ENCODE measurements around the gene OLFML2A. TPM values are rescaled to one million over a fixed set of nuclear protein-coding genes. Genes with fewer than 3 reads are reported as not detected.
"Not testable (repeated sequence)": the region's sequence is repeated elsewhere in the genome, so short reads cannot be mapped to it uniquely, and the experiment has no call there.

The OLFML2A gene
- polyA plus RNA-seq, 6 donors from 2014 or later: 0.09 to 0.39 (median 0.16) TPM; not detected in 1

- peak overlapping the region in 1 of 8 donors; percentile 53 for H3K4me3 Mint-ChIP-seq
- H3K9me3 Mint-ChIP-seq: no peaks in the 10 kb centered on the region
- no peak for ATAC-seq (ENCODE audit: low read depth in 2 of 2)
- peak overlapping the region in 1 of 6 donors; percentile 51 for H3K27ac Mint-ChIP-seq
- DNase-seq: no peak
- no peaks in the 10 kb centered on the region for H3K36me3 Mint-ChIP-seq
- H3K27me3 Mint-ChIP-seq: peaks cover 12 to 19% (median 15%) of the 10 kb centered on the region in 3 donors
- peaks cover 0 to 4% (median 3%) of the 10 kb centered on the region in 3 donors for H3K4me1 Mint-ChIP-seq
Observed at GRCh38 chr9:124839612-124840299, 62.8 kb downstream of the OLFML2A start.

DNA sequence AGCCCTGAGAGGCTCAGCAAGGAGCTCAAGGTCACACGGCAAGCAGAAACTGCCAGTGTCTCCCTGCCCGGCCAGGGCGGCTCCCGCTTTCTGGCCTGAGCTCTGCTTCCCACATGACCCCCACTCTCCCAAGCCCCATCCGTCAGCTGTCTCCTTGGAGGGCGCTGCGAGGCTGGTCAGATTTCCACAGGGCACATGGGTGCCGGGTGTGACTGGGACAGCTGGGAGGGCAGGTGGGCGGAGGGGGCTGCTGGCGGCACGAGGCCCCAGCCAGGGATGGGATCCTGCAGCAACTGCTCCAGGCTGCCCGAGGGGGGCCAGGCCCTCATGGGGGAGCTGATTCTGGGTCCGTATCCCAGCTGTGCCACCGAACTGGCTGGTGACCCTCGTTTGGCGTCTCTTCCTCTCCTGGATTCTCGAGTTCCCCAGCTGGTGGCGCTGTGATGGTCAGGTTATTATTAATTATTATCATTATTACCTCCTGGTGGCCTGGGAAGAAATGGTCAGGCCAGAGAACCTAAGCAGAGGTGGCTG is 63.4 kb downstream of the OLFML2A start:
- Mint-ChIP-seq H3K4me1 (peaks cover 0 to 4% (median 3%) of the 10 kb centered on the region in 3 donors), H3K27ac (peak overlapping the region in 1 of 6 donors; percentile 75), H3K36me3 (no peaks in the 10 kb centered on the region), H3K9me3 (no peaks in the 10 kb centered on the region), H3K4me3 (no peak overlapping the region), H3K27me3 (peaks cover 12 to 18% (median 14%) of the 10 kb centered on the region in 3 donors)
- DNase-seq: no peak
- ATAC-seq (ENCODE audit: low read depth in 2 of 2): no peak

DNA sequence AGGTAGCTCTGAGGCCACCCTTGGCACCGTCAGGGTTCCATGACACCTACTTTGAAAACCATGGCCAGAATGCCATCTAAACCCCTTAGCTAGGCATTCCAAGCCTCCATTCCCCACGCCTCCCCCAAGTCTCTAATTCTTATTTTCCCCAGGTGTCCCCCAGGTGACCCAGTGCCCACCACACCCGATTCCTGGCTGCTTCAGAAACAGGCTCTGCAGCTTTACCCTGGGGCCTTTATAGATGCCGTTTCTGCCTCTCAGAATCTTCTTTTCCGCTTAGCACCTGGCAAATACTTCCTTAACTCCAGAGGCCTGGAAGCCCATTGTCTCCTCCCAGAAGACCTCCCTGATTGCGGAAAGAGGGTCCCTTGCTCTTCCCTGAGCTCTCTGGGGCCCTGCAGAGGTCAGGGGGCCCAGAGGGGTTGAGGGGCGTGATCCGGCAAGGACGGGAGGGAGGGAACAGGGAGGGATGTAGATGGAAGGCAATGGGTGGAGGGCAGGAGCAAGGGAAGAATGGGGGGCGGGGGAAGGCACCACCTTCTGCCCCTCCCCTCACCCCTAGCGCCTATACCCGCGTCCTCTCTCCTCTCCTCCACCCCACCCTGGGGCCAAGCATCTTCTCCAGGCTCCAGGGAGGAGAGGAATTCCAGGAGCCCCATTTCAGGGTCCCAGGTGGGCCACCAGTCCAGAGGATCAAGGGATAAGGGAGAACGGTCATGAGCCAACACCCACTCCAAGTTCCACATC is 64.3 kb downstream of the OLFML2A start:
- no peaks in the 10 kb centered on the region for H3K9me3 Mint-ChIP-seq
- peak overlapping the region in 1 of 8 donors; percentile 5 for H3K4me3 Mint-ChIP-seq
- no peaks in the 10 kb centered on the region for H3K36me3 Mint-ChIP-seq
- peaks cover 0 to 4% (median 3%) of the 10 kb centered on the region in 3 donors for H3K4me1 Mint-ChIP-seq
- H3K27me3 Mint-ChIP-seq: peaks cover 8 to 13% (median 12%) of the 10 kb centered on the region in 3 donors
- peak overlapping the region in 1 of 6 donors; percentile 32 for H3K27ac Mint-ChIP-seq
- ATAC-seq (ENCODE audit: low read depth in 2 of 2) (no peak), DNase-seq (no peak)

DNA sequence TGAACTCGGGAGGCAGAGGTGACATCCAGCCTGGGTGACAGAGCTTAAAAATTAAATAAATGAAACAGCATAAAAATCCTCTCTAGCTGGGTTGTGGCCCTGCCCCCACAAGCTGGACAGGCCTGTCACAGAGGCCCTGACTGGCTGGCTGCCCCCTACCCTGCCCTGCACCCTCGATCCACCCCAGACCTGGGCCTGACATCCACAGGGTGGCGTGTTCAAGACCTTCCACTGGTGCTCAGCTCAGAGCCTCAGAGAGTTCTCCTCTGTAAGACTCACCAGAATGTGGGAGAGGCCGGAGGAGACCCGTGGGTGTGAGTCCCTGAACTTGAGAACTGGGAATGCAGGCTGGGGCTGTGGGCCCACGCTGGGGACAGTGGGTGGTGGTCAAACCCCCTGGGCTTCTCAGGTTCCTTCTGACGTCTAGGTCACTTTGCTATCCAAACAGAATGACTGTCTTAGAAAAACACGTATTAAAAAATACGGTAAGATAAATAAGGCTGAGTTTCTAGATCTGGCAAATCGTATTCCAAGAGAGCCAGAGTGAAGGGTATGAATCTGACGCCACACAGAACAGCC is 66.6 kb downstream of the OLFML2A start:
- DNase-seq (no peak), ATAC-seq (ENCODE audit: low read depth in 2 of 2) (no peak)
- Mint-ChIP-seq H3K27me3 (peaks cover 0 to 10% (median 0%) of the 10 kb centered on the region in 3 donors), H3K27ac (no peak overlapping the region), H3K36me3 (no peaks in the 10 kb centered on the region), H3K4me3 (no peak overlapping the region), H3K4me1 (peaks cover 0 to 4% (median 3%) of the 10 kb centered on the region in 3 donors), H3K9me3 (no peaks in the 10 kb centered on the region)

- ATAC-seq (ENCODE audit: low read depth in 2 of 2) (no peak), DNase-seq (no peak)
- H3K36me3 Mint-ChIP-seq: no peaks in the 10 kb centered on the region
- peak overlapping the region in 1 of 8 donors; percentile 66 for H3K4me3 Mint-ChIP-seq
- peaks cover 0 to 8% (median 0%) of the 10 kb centered on the region in 3 donors for H3K27me3 Mint-ChIP-seq
- no peaks in the 10 kb centered on the region for H3K9me3 Mint-ChIP-seq
- peaks cover 0 to 4% (median 3%) of the 10 kb centered on the region in 3 donors for H3K4me1 Mint-ChIP-seq
- no peak overlapping the region for H3K27ac Mint-ChIP-seq
Observed at GRCh38 chr9:124844291-124844690, 67.4 kb downstream of the OLFML2A start.

GRCh38 chr9:124846467-124846866 is 69.5 kb downstream of the OLFML2A start:
- DNase-seq; H3K27ac Mint-ChIP-seq; H3K36me3 Mint-ChIP-seq; H3K4me3 Mint-ChIP-seq; H3K9me3 Mint-ChIP-seq; H3K4me1 Mint-ChIP-seq; ATAC-seq (ENCODE audit: low read depth in 2 of 2): not testable (repeated sequence)
- H3K27me3 Mint-ChIP-seq: peaks cover 0 to 14% (median 0%) of the 10 kb centered on the region in 3 donors

GRCh38 chr9:124846969-124847368 is 70.0 kb downstream of the OLFML2A start:
- no peaks in the 10 kb centered on the region for H3K4me1 Mint-ChIP-seq
- H3K9me3 Mint-ChIP-seq: no peaks in the 10 kb centered on the region
- no peak for DNase-seq
- ATAC-seq (ENCODE audit: low read depth in 2 of 2): no peak
- no peaks in the 10 kb centered on the region for H3K36me3 Mint-ChIP-seq
- peaks cover 0 to 14% (median 0%) of the 10 kb centered on the region in 3 donors for H3K27me3 Mint-ChIP-seq
- H3K27ac Mint-ChIP-seq: no peak overlapping the region
- no peak overlapping the region for H3K4me3 Mint-ChIP-seq

- H3K4me1 Mint-ChIP-seq: peaks cover 4 to 10% (median 6%) of the 10 kb centered on the region in 3 donors
- peaks cover 0 to 14% (median 0%) of the 10 kb centered on the region in 3 donors for H3K27me3 Mint-ChIP-seq
- H3K36me3 Mint-ChIP-seq: no peaks in the 10 kb centered on the region
- H3K4me3 Mint-ChIP-seq: no peak overlapping the region
- no peaks in the 10 kb centered on the region for H3K9me3 Mint-ChIP-seq
- H3K27ac Mint-ChIP-seq: peak overlapping the region in 1 of 6 donors; percentile 36
- ATAC-seq (ENCODE audit: low read depth in 2 of 2) (no peak), DNase-seq (no peak)
Observed at GRCh38 chr9:124849801-124850200, 72.9 kb downstream of the OLFML2A start.

- peaks cover 0 to 14% (median 0%) of the 10 kb centered on the region in 3 donors for H3K27me3 Mint-ChIP-seq
- H3K4me3 Mint-ChIP-seq: peak overlapping the region in 5 of 8 donors; percentile 50 to 78 (median 55)
- peak overlapping the region in 3 of 6 donors; percentile 42 to 85 (median 79) for H3K27ac Mint-ChIP-seq
- no peak for DNase-seq
- no peak for ATAC-seq (ENCODE audit: low read depth in 2 of 2)
- H3K4me1 Mint-ChIP-seq: peaks cover 4 to 12% (median 10%) of the 10 kb centered on the region in 3 donors
- H3K36me3 Mint-ChIP-seq: no peaks in the 10 kb centered on the region
- no peaks in the 10 kb centered on the region for H3K9me3 Mint-ChIP-seq
Observed at GRCh38 chr9:124852121-124852828, 75.3 kb downstream of the OLFML2A start.

DNA sequence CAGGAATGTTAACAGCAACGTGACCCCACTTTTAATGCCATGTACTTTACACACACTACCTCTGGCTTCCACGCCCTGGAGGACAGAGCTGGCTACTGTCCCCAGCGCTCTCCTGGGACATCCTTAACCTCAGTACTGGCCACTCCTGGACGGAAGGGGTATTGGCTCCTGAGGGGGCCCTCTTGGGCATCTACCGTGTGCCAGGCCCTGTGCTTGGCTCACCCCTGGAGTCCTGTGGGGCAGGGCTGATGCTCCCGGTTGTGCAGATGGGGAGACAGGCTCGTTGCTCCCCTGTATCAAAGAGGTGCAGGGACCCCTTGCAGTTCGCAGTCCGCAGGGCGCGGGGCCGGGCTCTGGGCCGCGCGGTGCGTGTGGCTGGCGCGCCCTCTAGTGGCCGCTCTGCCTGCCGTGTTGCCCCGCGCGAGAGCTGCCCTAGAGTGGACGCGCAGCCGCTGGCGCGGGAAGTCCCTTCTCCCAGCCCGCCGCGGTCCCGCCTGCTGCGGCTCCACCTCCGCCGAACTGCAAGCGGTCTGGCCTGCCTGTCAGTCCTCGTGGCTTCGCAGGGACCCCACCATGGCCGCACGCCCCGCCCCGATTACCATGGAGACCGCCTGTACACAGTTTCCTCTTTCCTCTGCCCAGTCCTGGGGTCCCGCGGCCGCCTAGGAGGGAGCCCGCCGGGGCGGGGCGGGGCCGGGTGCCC is 76.0 kb downstream of the OLFML2A start, which contains the start of gene WDR38:
WDR38 (plus strand) TSS at position 632 of the 703 bp plus-strand sequence. CDS start 72 bp downstream, outside the sequence.
- H3K4me1 Mint-ChIP-seq: peaks cover 4 to 16% (median 12%) of the 10 kb centered on the region in 3 donors
- H3K27me3 Mint-ChIP-seq: peaks cover 0 to 9% (median 0%) of the 10 kb centered on the region in 3 donors
- DNase-seq (peak; percentile 75), ATAC-seq (ENCODE audit: low read depth in 2 of 2) (peak; percentile 87 to 89)
- H3K4me3 Mint-ChIP-seq: peak within 1 kb of the TSS; percentile 55 to 88 (median 78)
- no peaks in the 10 kb centered on the region for H3K9me3 Mint-ChIP-seq
- H3K36me3 Mint-ChIP-seq: no peaks in the 10 kb centered on the region
- H3K27ac Mint-ChIP-seq: peak within 1 kb of the TSS; percentile 42 to 88 (median 80)

- H3K36me3 Mint-ChIP-seq: no peaks in the 10 kb centered on the region
- H3K27ac Mint-ChIP-seq: peak overlapping the region; percentile 42 to 88 (median 76)
- ATAC-seq (ENCODE audit: low read depth in 2 of 2) (no peak), DNase-seq (no peak)
- peaks cover 4 to 17% (median 12%) of the 10 kb centered on the region in 3 donors for H3K4me1 Mint-ChIP-seq
- H3K9me3 Mint-ChIP-seq: no peaks in the 10 kb centered on the region
- peak overlapping the region; percentile 29 to 85 (median 77) for H3K4me3 Mint-ChIP-seq
- H3K27me3 Mint-ChIP-seq: peaks cover 0 to 9% (median 0%) of the 10 kb centered on the region in 3 donors
Observed at GRCh38 chr9:124853605-124854143, 76.7 kb downstream of the OLFML2A start.

- no peak for ATAC-seq (ENCODE audit: low read depth in 2 of 2)
- H3K4me3 Mint-ChIP-seq: peak overlapping the region in 3 of 8 donors; percentile 12 to 34 (median 31)
- peak overlapping the region in 5 of 6 donors; percentile 42 to 88 (median 81) for H3K27ac Mint-ChIP-seq
Observed at GRCh38 chr9:124854161-124854560, 77.2 kb downstream of the OLFML2A start.

More at GRCh38 chr9:124854161-124854560, 77.2 kb downstream of the OLFML2A start:
- no peaks in the 10 kb centered on the region for H3K9me3 Mint-ChIP-seq
- no peaks in the 10 kb centered on the region for H3K36me3 Mint-ChIP-seq
- peaks cover 4 to 17% (median 12%) of the 10 kb centered on the region in 3 donors for H3K4me1 Mint-ChIP-seq
- peaks cover 0 to 9% (median 0%) of the 10 kb centered on the region in 3 donors for H3K27me3 Mint-ChIP-seq
- DNase-seq: no peak
